Astrocyte of the cerebellum (primary cell): ENCODE results near the gene KCNIP4.

Experiments
- DNase-seq: peaks from one replicate; pipeline ENCODE4 v3.0.0-alpha.2; 2011; ENCODE audit warnings: low read depth
- H3K4me3 ChIP-seq: 2 replicates; pipeline ENCODE4 v1.5.1; 2011; ENCODE audit warnings: mild to moderate bottlenecking, low read depth, low read length, moderate library complexity
- in situ Hi-C: cut with HindIII; loops from 2 replicates; pipeline ENCODE4 v1.10.0; 2017; ENCODE audit warnings: low sequenced_read_pairs
- TF ChIP-seq, protein P1 (sequence below): IDR thresholded peaks from 2 replicates; pipeline ENCODE4 v1.5.1; 2012; ENCODE audit warnings: low read length, low read depth, moderate library complexity, mild to moderate bottlenecking; ENCODE audit errors: missing control alignments

The KCNIP4 gene

DNA sequence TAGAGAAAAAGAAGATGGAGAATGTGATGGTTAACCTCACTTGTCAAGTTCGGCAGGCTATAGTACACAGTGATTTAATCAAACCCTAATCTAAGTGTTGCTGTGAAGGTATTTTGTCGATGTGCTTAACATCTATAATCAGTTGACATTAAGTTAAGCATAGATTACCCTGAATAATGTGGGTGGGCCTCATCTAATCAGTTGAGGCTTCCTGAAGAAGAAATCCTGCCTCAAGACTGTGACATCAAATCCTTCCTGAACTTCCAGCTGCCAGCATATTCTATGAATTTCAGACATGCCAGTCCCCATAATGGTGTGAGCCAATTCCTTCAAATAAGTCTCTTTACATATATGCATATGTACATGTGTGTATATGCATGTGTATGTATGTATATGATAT is 1066.9 kb downstream of the KCNIP4 start:
- DNase-seq, result no peak
- in situ Hi-C loops, result no loop called here
- no peak overlapping the region for H3K4me3 ChIP-seq
- TF ChIP-seq, protein P1, sequence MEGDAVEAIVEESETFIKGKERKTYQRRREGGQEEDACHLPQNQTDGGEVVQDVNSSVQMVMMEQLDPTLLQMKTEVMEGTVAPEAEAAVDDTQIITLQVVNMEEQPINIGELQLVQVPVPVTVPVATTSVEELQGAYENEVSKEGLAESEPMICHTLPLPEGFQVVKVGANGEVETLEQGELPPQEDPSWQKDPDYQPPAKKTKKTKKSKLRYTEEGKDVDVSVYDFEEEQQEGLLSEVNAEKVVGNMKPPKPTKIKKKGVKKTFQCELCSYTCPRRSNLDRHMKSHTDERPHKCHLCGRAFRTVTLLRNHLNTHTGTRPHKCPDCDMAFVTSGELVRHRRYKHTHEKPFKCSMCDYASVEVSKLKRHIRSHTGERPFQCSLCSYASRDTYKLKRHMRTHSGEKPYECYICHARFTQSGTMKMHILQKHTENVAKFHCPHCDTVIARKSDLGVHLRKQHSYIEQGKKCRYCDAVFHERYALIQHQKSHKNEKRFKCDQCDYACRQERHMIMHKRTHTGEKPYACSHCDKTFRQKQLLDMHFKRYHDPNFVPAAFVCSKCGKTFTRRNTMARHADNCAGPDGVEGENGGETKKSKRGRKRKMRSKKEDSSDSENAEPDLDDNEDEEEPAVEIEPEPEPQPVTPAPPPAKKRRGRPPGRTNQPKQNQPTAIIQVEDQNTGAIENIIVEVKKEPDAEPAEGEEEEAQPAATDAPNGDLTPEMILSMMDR, result no peak

DNA sequence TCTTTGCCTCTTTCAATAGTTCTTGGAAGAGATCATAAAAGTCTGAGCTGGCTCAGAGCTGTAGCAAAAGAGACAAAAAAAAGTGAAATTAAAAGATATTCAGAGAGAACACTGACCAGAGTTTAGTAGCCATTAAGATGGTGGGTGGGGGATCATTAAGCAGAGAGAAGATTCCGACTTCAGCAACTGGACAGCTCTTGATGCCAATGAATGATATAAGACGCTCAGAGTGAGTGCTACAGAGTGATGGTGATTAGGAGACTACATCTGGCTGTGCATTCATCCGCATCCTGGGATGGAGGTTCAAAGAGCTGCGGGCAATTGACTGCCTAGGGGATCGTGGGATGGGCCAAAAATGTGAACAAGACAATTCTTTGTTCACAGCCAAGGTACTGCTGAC is 1069.8 kb downstream of the KCNIP4 start:
- H3K4me3 ChIP-seq, result no peak overlapping the region
- DNase-seq, result no peak
- in situ Hi-C loops, result no loop called here
- TF ChIP-seq, protein P1, result no peak

DNA sequence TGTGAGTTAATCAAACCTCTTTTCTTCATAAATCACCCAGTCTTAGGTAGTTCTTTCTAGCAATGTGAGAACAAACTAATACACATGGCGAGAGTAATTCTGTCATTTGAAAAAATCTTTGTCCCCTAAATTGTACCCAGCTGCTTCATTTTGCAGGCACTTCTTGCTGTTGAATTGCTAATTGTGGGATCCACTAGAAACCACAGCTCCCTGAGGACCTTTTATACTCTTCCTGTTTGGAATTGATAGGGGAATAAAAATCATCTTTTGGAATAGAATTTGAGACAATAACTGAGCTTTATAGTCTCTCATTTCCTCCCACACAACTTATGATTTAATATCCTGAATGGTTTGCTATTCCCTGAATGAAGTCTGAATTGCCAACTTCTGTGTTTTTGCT is 1078.1 kb downstream of the KCNIP4 start:
- DNase-seq, result no peak
- TF ChIP-seq, protein P1, result no peak
- H3K4me3 ChIP-seq, result no peak overlapping the region
- in situ Hi-C loops, result loop anchor here (5.0 kb wide), 1 partner anchor 57 kb away; no protein-coding TSS in a partner anchor

DNA sequence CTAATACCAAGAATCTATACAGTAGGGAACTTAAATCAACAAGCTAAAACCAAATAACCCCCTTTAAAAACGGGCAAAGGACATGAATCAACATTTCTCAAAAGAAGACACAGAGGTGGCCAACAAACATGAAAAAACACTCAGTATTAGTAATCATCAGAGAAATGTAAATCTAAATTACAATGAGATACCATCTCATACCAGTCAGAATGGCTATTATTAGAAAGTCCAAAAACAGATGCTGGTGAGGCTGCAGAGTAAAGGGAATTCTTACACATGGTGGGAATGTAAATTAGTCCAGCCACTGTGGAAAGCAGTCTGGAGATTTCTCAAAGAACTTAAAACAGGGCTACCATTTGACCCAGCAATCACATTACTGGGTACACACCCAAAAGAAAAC is 1080.5 kb downstream of the KCNIP4 start:
- no peak for DNase-seq
- in situ Hi-C loops, result no loop called here
- TF ChIP-seq, protein P1, result no peak

DNA sequence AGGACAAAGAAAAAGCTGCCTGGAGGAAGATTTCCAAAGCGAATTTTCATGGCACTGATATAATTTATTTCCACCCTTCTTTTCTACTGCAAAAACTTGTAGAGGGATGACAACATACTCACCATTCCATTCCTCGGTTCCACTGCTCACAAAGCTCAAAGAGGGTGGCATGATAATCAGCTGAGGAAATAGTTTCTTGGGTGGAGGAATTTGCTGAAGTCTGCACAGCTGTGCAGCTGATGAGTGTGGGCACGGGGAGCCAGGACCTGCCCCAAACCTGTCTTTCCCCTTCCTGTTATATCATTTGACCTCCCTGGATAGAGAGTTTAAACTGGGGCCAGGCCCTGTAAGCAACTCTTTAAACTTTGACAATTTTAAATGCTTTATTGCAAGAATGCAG is 1087.7 kb downstream of the KCNIP4 start:
- no peak for DNase-seq
- in situ Hi-C loops, result no loop called here
- H3K4me3 ChIP-seq, result no peak overlapping the region
- TF ChIP-seq, protein P1, result no peak

More for the DNA sequence above, 1080.5 kb downstream of the KCNIP4 start:
- H3K4me3 ChIP-seq, result no peak overlapping the region

DNA sequence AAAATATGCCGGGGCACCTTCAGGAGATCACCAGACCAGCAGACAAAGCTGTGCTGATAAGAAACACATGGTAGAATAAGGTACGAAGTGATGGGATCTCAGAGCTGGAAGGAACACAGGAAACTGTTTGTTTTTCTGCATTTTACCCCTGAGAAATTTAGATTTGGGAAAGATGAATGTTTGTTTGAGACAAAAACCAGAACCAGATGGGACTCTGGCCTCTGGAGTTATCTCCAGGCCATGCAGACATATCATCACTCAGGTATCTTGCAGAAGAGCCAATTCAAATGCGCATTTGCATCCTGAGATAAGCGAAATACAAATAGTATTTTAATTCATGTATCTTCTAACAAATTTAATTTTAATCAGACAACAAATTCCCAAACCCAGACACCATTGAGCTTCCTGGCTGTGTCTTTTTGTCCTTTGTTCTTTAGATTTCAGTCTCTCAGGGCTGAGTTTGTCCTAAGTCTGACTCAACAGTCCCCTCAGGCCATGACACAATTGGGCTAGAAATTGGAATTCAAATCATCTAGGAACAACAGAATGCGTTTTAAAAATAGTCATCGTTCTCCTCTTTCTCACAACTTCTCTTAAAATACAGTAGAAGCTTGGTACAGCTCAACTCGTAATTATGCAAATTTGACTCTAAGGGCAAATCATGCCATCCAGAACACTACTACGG is 1089.3 kb downstream of the KCNIP4 start:
- DNase-seq, result no peak
- TF ChIP-seq, protein P1, result no peak
- in situ Hi-C loops, result no loop called here
- no peak overlapping the region for H3K4me3 ChIP-seq
